Endodermal cell (in vitro differentiated cells): Measurements from ENCODE around the gene PFDN1. TPM values are rescaled to one million over a fixed set of nuclear protein-coding genes. Genes with fewer than 3 reads are reported as not detected.

Source experiments
- DNase-seq: peaks from one replicate; pipeline ENCODE4 v3.0.0-alpha.2; 2017
- H3K27ac ChIP-seq: 2 replicates; pipeline ENCODE4 v1.5.1; 2013; ENCODE audit warnings: mild to moderate bottlenecking, low read depth, low read length, moderate library complexity
- H3K27me3 ChIP-seq: 2 replicates; pipeline ENCODE4 v1.6.1; 2013; ENCODE audit warnings: mild to moderate bottlenecking, low read length, moderate library complexity; ENCODE audit not compliant: insufficient read depth, control insufficient read depth, poor library complexity, severe bottlenecking
- H3K36me3 ChIP-seq: 2 replicates; pipeline ENCODE4 v1.7.0; 2013; ENCODE audit warnings: mild to moderate bottlenecking, low read length, moderate library complexity; ENCODE audit not compliant: control insufficient read depth, insufficient read depth
- H3K4me1 ChIP-seq: one replicate; pipeline ENCODE4 v1.7.0; 2013; ENCODE audit warnings: low read length; ENCODE audit not compliant: control insufficient read depth, insufficient read depth
- H3K4me3 ChIP-seq: 2 replicates; pipeline ENCODE4 v1.5.1; 2013; ENCODE audit warnings: mild to moderate bottlenecking, low read length, moderate library complexity
- H3K9ac ChIP-seq: 2 replicates; pipeline ENCODE4 v1.6.1; 2013; ENCODE audit warnings: mild to moderate bottlenecking, low read length, moderate library complexity; ENCODE audit not compliant: poor library complexity, severe bottlenecking; ENCODE audit errors: extremely low read depth
- H3K9me3 ChIP-seq: 2 replicates; pipeline ENCODE4 v1.6.1; 2013; ENCODE audit warnings: mild to moderate bottlenecking, low read length, moderate library complexity; ENCODE audit not compliant: control insufficient read depth
- H3K27ac Mint-ChIP-seq: 2 replicates; pipeline ENCODE4 v1.8.0; 2020; ENCODE audit warnings: mixed read lengths
- H3K27me3 Mint-ChIP-seq: 2 replicates; pipeline ENCODE4 v1.8.0; 2021; ENCODE audit warnings: mild to moderate bottlenecking, mixed read lengths; ENCODE audit not compliant: insufficient read depth
- H3K36me3 Mint-ChIP-seq: 2 replicates; pipeline ENCODE4 v1.8.0; 2020; ENCODE audit warnings: low read depth, mixed read lengths
- H3K4me1 Mint-ChIP-seq: 2 replicates; pipeline ENCODE4 v1.8.0; 2020; ENCODE audit warnings: mixed read lengths
- H3K4me3 Mint-ChIP-seq: 2 replicates; pipeline ENCODE4 v1.8.0; 2020; ENCODE audit warnings: mild to moderate bottlenecking, moderate library complexity, mixed read lengths
- H3K9me3 Mint-ChIP-seq: 2 replicates; pipeline ENCODE4 v1.8.0; 2020; ENCODE audit warnings: mild to moderate bottlenecking, mixed read lengths
- WGBS, 2 experiments: methylation state at CpG; one replicate each; pipeline versions ENCODE4 v1.1.5 to v1.1.7; 2013; ENCODE audit warnings: missing lambda C conversion rate in 2 of 2, mixed read lengths in 1 of 2; ENCODE audit not compliant: insufficient coverage in 1 of 2, insufficient read length in 1 of 2; 5-methylcytosine and 5-hydroxymethylcytosine counted together
- total RNA-seq, 2 donors: library from RNA; stranded (reverse); fragmentation: NEBNext Ultra II Directional in 1 of 2; extraction: Animal tissue kit (Norgen Biotek cat#: 25700) in 1 of 2; gene quantifications; 2 replicates in 1 of 2; 3 replicates in 1 of 2; pipeline ENCODE4 v1.2.1, GENCODE V29; 2021
- TF ChIP-seq, protein P1 (sequence below): fragments of 200-600 bp; sonication (generic); conservative IDR thresholded peaks from 2 replicates; pipeline ENCODE4 v1.5.0; 2021; ENCODE audit warnings: antibody characterized with exemption, mild to moderate bottlenecking

Gene PFDN1
- total RNA-seq, 2 donors from 2014 or later, result 62.9 to 64.4 TPM

DNA sequence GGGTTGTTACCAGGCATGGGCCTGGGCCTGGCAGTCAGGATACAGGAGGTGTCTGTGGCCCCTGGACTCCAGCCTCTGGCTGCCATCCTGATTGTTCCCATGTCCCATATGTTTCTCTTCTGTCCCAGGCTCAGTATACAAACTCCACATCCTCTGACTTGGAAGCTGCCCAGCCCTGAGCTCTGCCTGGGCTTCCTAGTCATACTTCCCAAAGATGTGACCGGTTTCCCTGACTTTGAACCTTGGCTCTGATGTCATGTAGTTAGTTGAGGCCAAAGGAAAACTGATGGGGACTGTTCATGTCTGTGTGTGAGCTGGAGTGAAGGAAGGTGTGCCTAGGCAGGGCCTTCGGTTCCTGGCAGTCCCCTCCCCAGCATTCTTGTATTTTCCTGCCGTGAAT, 77.5 kb downstream of the PFDN1 start:
- Histone ChIP-seq H3K4me3 (no peak overlapping the region), H3K4me1 (no peaks in the 10 kb centered on the region), H3K9me3 (no peaks in the 10 kb centered on the region), H3K9ac (no peak overlapping the region), H3K27me3 (no peaks in the 10 kb centered on the region), H3K27ac (no peak overlapping the region), H3K36me3 (no peaks in the 10 kb centered on the region)
- no peak overlapping the region for H3K4me3 Mint-ChIP-seq
- H3K4me1 Mint-ChIP-seq, result peaks cover 5% of the 10 kb centered on the region
- no peaks in the 10 kb centered on the region for H3K36me3 Mint-ChIP-seq
- H3K27ac Mint-ChIP-seq, result no peak overlapping the region
- H3K27me3 Mint-ChIP-seq, result no peaks in the 10 kb centered on the region
- WGBS, 2 experiments, result 76 to 80% methylated on average over 1 to 3 of the region's 3 CpGs
- TF ChIP-seq, protein P1, sequence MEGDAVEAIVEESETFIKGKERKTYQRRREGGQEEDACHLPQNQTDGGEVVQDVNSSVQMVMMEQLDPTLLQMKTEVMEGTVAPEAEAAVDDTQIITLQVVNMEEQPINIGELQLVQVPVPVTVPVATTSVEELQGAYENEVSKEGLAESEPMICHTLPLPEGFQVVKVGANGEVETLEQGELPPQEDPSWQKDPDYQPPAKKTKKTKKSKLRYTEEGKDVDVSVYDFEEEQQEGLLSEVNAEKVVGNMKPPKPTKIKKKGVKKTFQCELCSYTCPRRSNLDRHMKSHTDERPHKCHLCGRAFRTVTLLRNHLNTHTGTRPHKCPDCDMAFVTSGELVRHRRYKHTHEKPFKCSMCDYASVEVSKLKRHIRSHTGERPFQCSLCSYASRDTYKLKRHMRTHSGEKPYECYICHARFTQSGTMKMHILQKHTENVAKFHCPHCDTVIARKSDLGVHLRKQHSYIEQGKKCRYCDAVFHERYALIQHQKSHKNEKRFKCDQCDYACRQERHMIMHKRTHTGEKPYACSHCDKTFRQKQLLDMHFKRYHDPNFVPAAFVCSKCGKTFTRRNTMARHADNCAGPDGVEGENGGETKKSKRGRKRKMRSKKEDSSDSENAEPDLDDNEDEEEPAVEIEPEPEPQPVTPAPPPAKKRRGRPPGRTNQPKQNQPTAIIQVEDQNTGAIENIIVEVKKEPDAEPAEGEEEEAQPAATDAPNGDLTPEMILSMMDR, result no peak
- no peaks in the 10 kb centered on the region for H3K9me3 Mint-ChIP-seq
- no peak for DNase-seq

DNA sequence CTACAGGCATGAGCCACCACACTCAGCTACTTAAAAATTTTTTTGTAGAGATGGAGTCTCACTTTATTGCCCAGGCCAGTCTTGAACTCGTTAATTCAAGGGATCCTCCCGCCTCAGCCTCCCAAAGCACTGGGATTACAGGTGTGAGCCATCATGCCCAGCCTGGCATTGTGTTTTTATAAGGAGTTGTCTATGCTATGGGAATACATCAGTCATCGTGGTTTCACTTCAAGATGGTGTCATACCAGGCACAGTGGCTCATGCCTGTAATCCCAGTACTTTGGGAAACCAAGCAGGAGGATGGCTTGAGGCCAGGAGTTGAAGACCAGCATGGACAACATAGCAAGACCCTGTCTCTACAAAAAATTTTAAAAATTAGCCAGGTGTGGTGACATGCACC, 78.2 kb downstream of the PFDN1 start:
- no peaks in the 10 kb centered on the region for H3K27me3 ChIP-seq
- Mint-ChIP-seq H3K4me3 (no peak overlapping the region), H3K4me1 (peaks cover 12% of the 10 kb centered on the region), H3K36me3 (no peaks in the 10 kb centered on the region), H3K9me3 (no peaks in the 10 kb centered on the region), H3K27me3 (no peaks in the 10 kb centered on the region), H3K27ac (no peak overlapping the region)
- TF ChIP-seq, protein P1, result no peak
- H3K36me3 ChIP-seq, result no peaks in the 10 kb centered on the region
- H3K27ac ChIP-seq, result no peak overlapping the region
- no peak overlapping the region for H3K4me3 ChIP-seq
- 91 to 93% methylated on average over 2 to 3 of the region's 3 CpGs for WGBS, 2 experiments
- H3K9me3 ChIP-seq, result no peaks in the 10 kb centered on the region
- no peaks in the 10 kb centered on the region for H3K4me1 ChIP-seq
- H3K9ac ChIP-seq, result no peak overlapping the region
- DNase-seq, result no peak

- 86 to 98% methylated on average over 1 to 3 of the region's 3 CpGs for WGBS, 2 experiments
- no peak for DNase-seq
- no peaks in the 10 kb centered on the region for H3K27me3 ChIP-seq
- H3K4me3 Mint-ChIP-seq, result no peak overlapping the region
- H3K4me3 ChIP-seq, result no peak overlapping the region
- TF ChIP-seq, protein P1, result no peak
- H3K36me3 Mint-ChIP-seq, result no peaks in the 10 kb centered on the region
- peaks cover 16% of the 10 kb centered on the region for H3K4me1 Mint-ChIP-seq
- no peaks in the 10 kb centered on the region for H3K9me3 ChIP-seq
- no peak overlapping the region for H3K27ac Mint-ChIP-seq
- no peaks in the 10 kb centered on the region for H3K9me3 Mint-ChIP-seq
- H3K27me3 Mint-ChIP-seq, result no peaks in the 10 kb centered on the region
- no peaks in the 10 kb centered on the region for H3K36me3 ChIP-seq
- no peak overlapping the region for H3K27ac ChIP-seq
- H3K4me1 ChIP-seq, result no peaks in the 10 kb centered on the region
- no peak overlapping the region for H3K9ac ChIP-seq
These were observed 79.3 kb downstream of the PFDN1 start for GRCh38 chr5:140223567-140223966.
